Endothelial cell of umbilical vein (primary cell): ENCODE data around the gene PRLR. TPM values are rescaled to one million over a fixed set of nuclear protein-coding genes. Genes with fewer than 3 reads are reported as not detected.

Experiments
- BruUV-seq: library from RNA; stranded (reverse); fragments of 400-500 nt; replicated peaks from 2 replicates; lab custom pipeline; 2021; lab: Mats Ljungman, UMichigan
- CTCF ChIA-PET: fragments of 300-600, 350-600 bp; sonication (Branson Sonifier 250); formaldehyde crosslinking; loops from one replicate; lab custom pipeline; 2021; ENCODE audit warnings: antibody characterized with exemption, inconsistent platforms; lab: Charles Lee
- POLR2A ChIA-PET: fragments of 300-600, 350-600 bp; sonication (Branson Sonifier 250); formaldehyde crosslinking; loops from one replicate; lab custom pipeline; 2021; ENCODE audit warnings: antibody characterized with exemption, inconsistent platforms; lab: Charles Lee
- DNase-seq: peaks from one replicate; pipeline ENCODE4 v3.0.0-alpha.2; 2011; ENCODE audit warnings: low read depth, low spot score
- FAIRE-seq: peaks from 2 replicates; lab custom pipeline; 2011; peaks lifted over from hg19 to GRCh38; lab: Jason Lieb, UNC
- H2AFZ ChIP-seq: 2 replicates; pipeline ENCODE4 v1.6.0; 2012; ENCODE audit warnings: low read depth, low read length, control low read depth, inconsistent platforms
- H3K27ac ChIP-seq: 2 replicates; pipeline ENCODE4 v1.5.1; 2011; ENCODE audit warnings: low read depth, mild to moderate bottlenecking, control low read depth, low read length, moderate library complexity; ENCODE audit not compliant: insufficient read depth
- H3K27me3 ChIP-seq, 2 experiments: 2 replicates each; pipeline versions ENCODE4 v1.6.0 to v1.6.1; 2011; ENCODE audit warnings: low read length in 2 of 2, mixed read lengths in 1 of 2; ENCODE audit not compliant: control insufficient read depth in 2 of 2, insufficient read depth in 2 of 2
- H3K36me3 ChIP-seq, 2 experiments: 2 replicates in 1 of 2; 3 replicates in 1 of 2; pipeline ENCODE4 v1.5.1; 2011; ENCODE audit warnings: low read length in 2 of 2, mild to moderate bottlenecking in 1 of 2, moderate library complexity in 1 of 2; ENCODE audit not compliant: control insufficient read depth in 2 of 2, insufficient read depth in 2 of 2; ENCODE audit errors: extremely low read depth in 1 of 2
- H3K4me1 ChIP-seq: 3 replicates; pipeline ENCODE4 v1.5.1; 2011; ENCODE audit warnings: mild to moderate bottlenecking, low read length; ENCODE audit not compliant: control insufficient read depth, insufficient read depth; ENCODE audit errors: extremely low read depth
- H3K4me2 ChIP-seq: 2 replicates; pipeline ENCODE4 v1.6.1; 2011; ENCODE audit warnings: low read length, control low read depth, mixed read lengths; ENCODE audit not compliant: insufficient read depth
- H3K4me3 ChIP-seq, 3 experiments: fragments of 200-600 bp in 1 of 3; sonication (generic), shearing (Covaris generic) in 1 of 3; replicated peaks in 1 of 3; 2 replicates each; pipeline ENCODE4 v1.5.1; 2011 to 2016; ENCODE audit warnings: control low read depth in 3 of 3, low read length in 3 of 3, mild to moderate bottlenecking in 2 of 3, inconsistent platforms in 1 of 3, low read depth in 1 of 3, moderate library complexity in 1 of 3; ENCODE audit not compliant: insufficient read depth in 1 of 3
- H3K79me2 ChIP-seq: 2 replicates; pipeline ENCODE4 v1.6.0; 2012; ENCODE audit warnings: low read length, inconsistent platforms; ENCODE audit not compliant: control insufficient read depth, insufficient read depth
- H3K9ac ChIP-seq: replicated peaks from 2 replicates; pipeline ENCODE3; 2011; ENCODE audit warnings: low read length, control low read depth; ENCODE audit not compliant: insufficient read depth; ENCODE audit errors: extremely low read depth
- H3K9me1 ChIP-seq: replicated peaks from 3 replicates; pipeline ENCODE4 v1.6.0; 2011; ENCODE audit warnings: mild to moderate bottlenecking, low read length; ENCODE audit not compliant: control insufficient read depth, insufficient read depth; ENCODE audit errors: extremely low read depth
- H3K9me3 ChIP-seq: replicated peaks from 2 replicates; pipeline ENCODE4 v1.5.1; 2012; ENCODE audit warnings: low read length, inconsistent platforms; ENCODE audit not compliant: control insufficient read depth, insufficient read depth
- H4K20me1 ChIP-seq: replicated peaks from 2 replicates; pipeline ENCODE3; 2011; ENCODE audit warnings: mild to moderate bottlenecking, low read length; ENCODE audit not compliant: control insufficient read depth, insufficient read depth; ENCODE audit errors: extremely low read depth
- EZH2 ChIP-seq: IDR thresholded peaks from 2 replicates; pipeline ENCODE4 v1.6.1; 2012; ENCODE audit warnings: borderline replicate concordance, low read depth, mild to moderate bottlenecking, moderate library complexity, low read length, inconsistent platforms; ENCODE audit not compliant: severe bottlenecking
- FOS ChIP-seq: IDR thresholded peaks from 2 replicates; pipeline ENCODE4 v1.6.1; 2011; ENCODE audit warnings: mild to moderate bottlenecking, low read length, moderate library complexity, borderline replicate concordance; ENCODE audit not compliant: insufficient read depth
- MAX ChIP-seq: IDR thresholded peaks from 2 replicates; pipeline ENCODE4 v1.6.1; 2011; ENCODE audit not compliant: insufficient read depth, insufficient read length
- MYC ChIP-seq: IDR thresholded peaks from one replicate; pipeline ENCODE4 v1.6.1; 2011; ENCODE audit warnings: mild to moderate bottlenecking, low read depth, low read length
- POLR2A ChIP-seq: IDR thresholded peaks from 2 replicates; pipeline ENCODE4 v1.6.1; 2012; ENCODE audit warnings: low read depth, mild to moderate bottlenecking, control low read depth, low read length
- POLR2AphosphoS5 ChIP-seq: IDR thresholded peaks from 2 replicates; pipeline ENCODE4 v1.6.1; 2012; ENCODE audit warnings: low read depth, mild to moderate bottlenecking, control low read depth, low read length, moderate library complexity; ENCODE audit not compliant: insufficient read depth
- dilution Hi-C: fragments of 300-500 bp; cut with MboI; formaldehyde crosslinking; loops from one replicate; pipeline ENCODE4 v1.15.0; 2019; ENCODE audit warnings: low sequenced_read_pairs; ENCODE audit not compliant: extremely low pct_ligation_motif_present
- intact Hi-C: fragments of 100-400 bp; cut with micrococcal nuclease; formaldehyde crosslinking; loops from one replicate; pipeline ENCODE4 v1.10.0; 2022
- polyA plus RNA-seq, 4 experiments: library from polyadenylated mRNA; depleted of rRNA in 3 of 4; stranded (reverse) in 3 of 4; unstranded in 1 of 4; fragments of >200 nt; gene quantifications; 2 replicates each; pipeline versions ENCODE4 v1.2.1 to v1.2.3, GENCODE V29; 2011 to 2012; ENCODE audit warnings: missing spikeins in 1 of 4
- total RNA-seq: library from RNA; stranded (reverse); gene quantifications from 2 replicates; pipeline ENCODE4 v1.2.3, GENCODE V29; 2021
- TF ChIP-seq, protein P1 (sequence below), 2 donors: IDR thresholded peaks; 1 replicate in 1 of 2; 2 replicates in 1 of 2; pipeline ENCODE4 v1.5.1; 2011; ENCODE audit warnings: low read length in 2 of 2, mild to moderate bottlenecking in 2 of 2, moderate library complexity in 2 of 2, control low read depth in 1 of 2, inconsistent platforms in 1 of 2, low read depth in 1 of 2; ENCODE audit not compliant: insufficient read depth in 1 of 2; ENCODE audit errors: extremely low read depth in 1 of 2

Gene PRLR
- total and polyA plus RNA-seq, 2 donors (not counting 3 experiments of a cell fraction or from before 2014, with no cell fraction given): not detected

- Histone ChIP-seq H4K20me1 (no peaks in the 10 kb centered on the region), H2AFZ (no peak overlapping the region), H3K27ac (no peak overlapping the region), H3K9ac (no peak overlapping the region), H3K79me2 (no peaks in the 10 kb centered on the region), H3K9me3 (no peaks in the 10 kb centered on the region), H3K4me3 (no peak overlapping the region), H3K9me1 (no peaks in the 10 kb centered on the region), H3K4me1 (no peaks in the 10 kb centered on the region), H3K4me2 (no peak overlapping the region), H3K36me3 (no peaks in the 10 kb centered on the region), H3K27me3 (no peaks in the 10 kb centered on the region)
- no peak for FAIRE-seq
- no TSS peak for BruUV-seq
- POLR2A ChIA-PET: no interaction called here
- intact Hi-C loops: no loop called here
- CTCF ChIA-PET: no interaction called here
- no peak for TF ChIP-seq MAX
- no peak for TF ChIP-seq EZH2
- TF ChIP-seq FOS: no peak
- dilution Hi-C loops: no loop called here
- no peak for DNase-seq
Observed at GRCh38 chr5:35240892-35241291, 10.6 kb upstream of the PRLR start.

GRCh38 chr5:35239911-35240610, 9.8 kb upstream of the PRLR start:
- Histone ChIP-seq H3K36me3 (no peaks in the 10 kb centered on the region), H3K4me1 (no peaks in the 10 kb centered on the region), H3K27ac (no peak overlapping the region), H3K9me3 (no peaks in the 10 kb centered on the region), H4K20me1 (no peaks in the 10 kb centered on the region), H3K79me2 (no peaks in the 10 kb centered on the region), H3K9me1 (no peaks in the 10 kb centered on the region), H3K4me2 (no peak overlapping the region), H3K4me3 (no peak overlapping the region), H3K27me3 (no peaks in the 10 kb centered on the region), H3K9ac (no peak overlapping the region), H2AFZ (no peak overlapping the region)
- BruUV-seq: no TSS peak
- dilution Hi-C loops: no loop called here
- ChIA-PET CTCF (no interaction called here), POLR2A (no interaction called here)
- DNase-seq (no peak), FAIRE-seq (no peak)
- intact Hi-C loops: no loop called here
- TF ChIP-seq, protein P1, sequence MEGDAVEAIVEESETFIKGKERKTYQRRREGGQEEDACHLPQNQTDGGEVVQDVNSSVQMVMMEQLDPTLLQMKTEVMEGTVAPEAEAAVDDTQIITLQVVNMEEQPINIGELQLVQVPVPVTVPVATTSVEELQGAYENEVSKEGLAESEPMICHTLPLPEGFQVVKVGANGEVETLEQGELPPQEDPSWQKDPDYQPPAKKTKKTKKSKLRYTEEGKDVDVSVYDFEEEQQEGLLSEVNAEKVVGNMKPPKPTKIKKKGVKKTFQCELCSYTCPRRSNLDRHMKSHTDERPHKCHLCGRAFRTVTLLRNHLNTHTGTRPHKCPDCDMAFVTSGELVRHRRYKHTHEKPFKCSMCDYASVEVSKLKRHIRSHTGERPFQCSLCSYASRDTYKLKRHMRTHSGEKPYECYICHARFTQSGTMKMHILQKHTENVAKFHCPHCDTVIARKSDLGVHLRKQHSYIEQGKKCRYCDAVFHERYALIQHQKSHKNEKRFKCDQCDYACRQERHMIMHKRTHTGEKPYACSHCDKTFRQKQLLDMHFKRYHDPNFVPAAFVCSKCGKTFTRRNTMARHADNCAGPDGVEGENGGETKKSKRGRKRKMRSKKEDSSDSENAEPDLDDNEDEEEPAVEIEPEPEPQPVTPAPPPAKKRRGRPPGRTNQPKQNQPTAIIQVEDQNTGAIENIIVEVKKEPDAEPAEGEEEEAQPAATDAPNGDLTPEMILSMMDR (IDR thresholded peaks at IDR 0.05; ENCODE audit: extremely low read depth in 1 of 2, insufficient read depth in 1 of 2, low read depth in 1 of 2, low read length in 2 of 2): no peak
- TF ChIP-seq POLR2A (no peak), MYC (no peak), MAX (no peak), FOS (no peak), POLR2AphosphoS5 (no peak)
